HepG2 (cell line): ENCODE measurements around the gene PRXL2B. TPM values are rescaled to one million over a fixed set of nuclear protein-coding genes. Genes with fewer than 3 reads are reported as not detected.

Experiments
- ASH2L ChIP-seq: fragments of 300-600, 200-600 bp; sonication (generic); IDR thresholded peaks from 2 replicates; pipeline ENCODE4 v1.7.0; 2017; ENCODE audit warnings: low read depth, mild to moderate bottlenecking, moderate library complexity, mixed read lengths, low read length; ENCODE audit not compliant: insufficient read length
- CHCHD3 ChIP-seq: sonication (generic); formaldehyde crosslinking; IDR thresholded peaks from 2 replicates; pipeline ENCODE4 v1.8.0; 2022; ENCODE audit warnings: mild to moderate bottlenecking, missing genetic modification reagents, moderate library complexity
- IRF2 ChIP-seq: IDR thresholded peaks from 2 replicates; pipeline ENCODE4 v1.6.1; 2018; ENCODE audit warnings: missing genetic modification reagents, missing compliant biosample characterization
- NCOA1 ChIP-seq: sonication (generic); formaldehyde crosslinking; IDR thresholded peaks from 2 replicates; pipeline ENCODE4 v1.9.0; 2021; ENCODE audit warnings: missing genetic modification reagents
- NR2F6 ChIP-seq, 2 experiments: IDR thresholded peaks; 2 replicates each; pipeline ENCODE4 v1.6.1; 2016; ENCODE audit warnings: antibody characterized with exemption in 1 of 2, mild to moderate bottlenecking in 1 of 2
- PCBP2 ChIP-seq: fragments of 200-400 bp; formaldehyde crosslinking; optimal IDR thresholded peaks from 2 replicates; pipeline ENCODE3; 2018; ENCODE audit warnings: low read length, low read depth; ENCODE audit not compliant: poor library complexity, severe bottlenecking
- PTBP1 ChIP-seq: fragments of 200-400 bp; formaldehyde crosslinking; IDR thresholded peaks from 2 replicates; pipeline ENCODE4 v1.6.1; 2018; ENCODE audit warnings: low read length, low read depth; ENCODE audit not compliant: poor library complexity, severe bottlenecking
- TEAD2 ChIP-seq: sonication (generic); formaldehyde crosslinking; IDR thresholded peaks from 2 replicates; pipeline ENCODE4 v1.9.0; 2021; ENCODE audit warnings: missing genetic modification reagents
- ZNF101 ChIP-seq: sonication (generic); formaldehyde crosslinking; IDR thresholded peaks from 2 replicates; pipeline ENCODE4 v1.4.0; 2020; ENCODE audit warnings: mild to moderate bottlenecking, low read depth, missing genetic modification reagents, borderline replicate concordance
- ZNF207 ChIP-seq: fragments of 450-650 bp; IDR thresholded peaks from 2 replicates; pipeline ENCODE4 v1.6.1; 2016; ENCODE audit warnings: antibody characterized with exemption, borderline replicate concordance
- ZNF333 ChIP-seq: sonication (generic); formaldehyde crosslinking; IDR thresholded peaks from 2 replicates; pipeline ENCODE4 v1.4.0; 2020; ENCODE audit warnings: mild to moderate bottlenecking, missing genetic modification reagents, borderline replicate concordance
- polyA plus RNA-seq, 8 experiments: library from polyadenylated mRNA; depleted of rRNA in 3 of 8; stranded (reverse) in 7 of 8; unstranded in 1 of 8; fragments of >200 nt; fragmentation: Illumina TruSeq in 4 of 8; extraction: Trizol in 4 of 8; gene quantifications; 2 replicates each; pipeline versions ENCODE4 v1.2.1 to v1.2.3, GENCODE V29; 2011 to 2016; ENCODE audit warnings: low read depth in 4 of 8, missing spikeins in 1 of 8, mixed read lengths in 1 of 8; ENCODE audit not compliant: insufficient read depth in 1 of 8
- total RNA-seq, 5 experiments: library from RNA; depleted of rRNA; stranded (reverse); fragments of >200 nt; fragmentation: Illumina TruSeq; extraction: Trizol; gene quantifications; 2 replicates each; pipeline ENCODE4 v1.2.3, GENCODE V29; 2016; ENCODE audit warnings: low read depth in 1 of 5
- TF ChIP-seq, protein P1 (sequence below): IDR thresholded peaks from 2 replicates; pipeline ENCODE4 v1.6.1; 2016; ENCODE audit warnings: missing compliant biosample characterization, missing genetic modification reagents, borderline replicate concordance
- TF ChIP-seq, protein P2 (sequence below): IDR thresholded peaks from 2 replicates; pipeline ENCODE4 v1.6.1; 2016; ENCODE audit warnings: low read depth, borderline replicate concordance
- TF ChIP-seq, protein P3 (sequence below): sonication (generic); formaldehyde crosslinking; IDR thresholded peaks from 2 replicates; pipeline ENCODE4 v1.4.0; 2020; ENCODE audit warnings: missing genetic modification reagents
- TF ChIP-seq, protein P4 (sequence below): sonication (generic); formaldehyde crosslinking; conservative IDR thresholded peaks from 2 replicates; pipeline ENCODE4 v1.4.0; 2020; ENCODE audit warnings: missing genetic modification reagents
- TF ChIP-seq, protein P5 (sequence below): sonication (generic); formaldehyde crosslinking; IDR thresholded peaks from 2 replicates; pipeline ENCODE4 v1.5.1; 2020; ENCODE audit warnings: mild to moderate bottlenecking, missing genetic modification reagents, borderline replicate concordance

PRXL2B gene
- total and polyA plus RNA-seq, 2 of the 13 experiments (the other 11 are each of a cell fraction or from before 2014, with no cell fraction given): 16.8 to 22.1 TPM

DNA sequence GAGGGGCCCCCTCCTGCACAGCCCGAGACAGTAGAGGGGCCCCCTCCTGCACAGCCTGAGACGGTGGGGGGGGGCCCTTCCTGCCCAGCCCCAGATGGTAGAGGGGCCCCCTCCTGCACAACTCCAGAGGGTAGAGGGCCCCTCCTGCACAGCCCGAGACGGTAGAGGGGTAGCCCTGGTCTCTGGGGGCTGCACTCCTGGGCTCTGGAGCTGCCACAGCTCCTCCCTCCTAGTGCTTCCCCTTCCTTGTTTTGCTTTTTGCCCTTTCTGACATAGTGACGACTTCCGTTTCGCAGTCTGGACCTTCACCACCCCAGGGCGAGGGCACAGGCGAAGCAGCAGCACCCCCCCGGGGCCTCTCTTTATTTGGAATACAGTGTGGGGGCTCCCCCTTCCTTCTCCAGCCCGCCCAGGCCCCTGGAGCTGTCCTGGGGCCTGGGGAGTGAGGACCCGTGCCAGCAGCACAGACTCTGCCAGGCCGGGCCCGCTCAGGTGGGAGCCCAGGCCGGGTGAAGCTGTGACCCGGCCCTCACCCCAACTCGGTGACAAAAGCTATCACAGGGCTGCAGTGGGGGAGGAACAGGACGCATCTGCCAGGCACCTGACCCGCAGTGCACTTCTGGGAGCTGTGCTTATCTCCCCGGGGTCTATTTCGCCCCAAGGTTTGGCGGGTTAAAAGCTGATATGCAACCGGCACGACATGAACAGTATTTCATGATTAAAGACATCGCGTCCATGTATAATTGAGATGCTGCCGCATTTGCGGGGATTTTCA lies 1.1 kb upstream of the PRXL2B start (continued):
- TF ChIP-seq PTBP1: no peak
- no peak for TF ChIP-seq ASH2L
- no peak for TF ChIP-seq TEAD2 (CRISPR knock-in tag)
- no peak for TF ChIP-seq IRF2 (CRISPR knock-in tag)
- TF ChIP-seq, protein P1, sequence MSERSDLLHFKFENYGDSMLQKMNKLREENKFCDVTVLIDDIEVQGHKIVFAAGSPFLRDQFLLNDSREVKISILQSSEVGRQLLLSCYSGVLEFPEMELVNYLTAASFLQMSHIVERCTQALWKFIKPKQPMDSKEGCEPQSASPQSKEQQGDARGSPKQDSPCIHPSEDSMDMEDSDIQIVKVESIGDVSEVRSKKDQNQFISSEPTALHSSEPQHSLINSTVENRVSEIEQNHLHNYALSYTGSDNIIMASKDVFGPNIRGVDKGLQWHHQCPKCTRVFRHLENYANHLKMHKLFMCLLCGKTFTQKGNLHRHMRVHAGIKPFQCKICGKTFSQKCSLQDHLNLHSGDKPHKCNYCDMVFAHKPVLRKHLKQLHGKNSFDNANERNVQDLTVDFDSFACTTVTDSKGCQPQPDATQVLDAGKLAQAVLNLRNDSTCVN (CRISPR knock-in tag): no peak
- no peak for TF ChIP-seq CHCHD3 (CRISPR knock-in tag)
- no peak for TF ChIP-seq ZNF207
- no peak for TF ChIP-seq ZNF101 (CRISPR knock-in tag)
- TF ChIP-seq, protein P2, sequence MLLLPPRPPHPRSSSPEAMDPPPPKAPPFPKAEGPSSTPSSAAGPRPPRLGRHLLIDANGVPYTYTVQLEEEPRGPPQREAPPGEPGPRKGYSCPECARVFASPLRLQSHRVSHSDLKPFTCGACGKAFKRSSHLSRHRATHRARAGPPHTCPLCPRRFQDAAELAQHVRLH: no peak
- TF ChIP-seq, protein P3, sequence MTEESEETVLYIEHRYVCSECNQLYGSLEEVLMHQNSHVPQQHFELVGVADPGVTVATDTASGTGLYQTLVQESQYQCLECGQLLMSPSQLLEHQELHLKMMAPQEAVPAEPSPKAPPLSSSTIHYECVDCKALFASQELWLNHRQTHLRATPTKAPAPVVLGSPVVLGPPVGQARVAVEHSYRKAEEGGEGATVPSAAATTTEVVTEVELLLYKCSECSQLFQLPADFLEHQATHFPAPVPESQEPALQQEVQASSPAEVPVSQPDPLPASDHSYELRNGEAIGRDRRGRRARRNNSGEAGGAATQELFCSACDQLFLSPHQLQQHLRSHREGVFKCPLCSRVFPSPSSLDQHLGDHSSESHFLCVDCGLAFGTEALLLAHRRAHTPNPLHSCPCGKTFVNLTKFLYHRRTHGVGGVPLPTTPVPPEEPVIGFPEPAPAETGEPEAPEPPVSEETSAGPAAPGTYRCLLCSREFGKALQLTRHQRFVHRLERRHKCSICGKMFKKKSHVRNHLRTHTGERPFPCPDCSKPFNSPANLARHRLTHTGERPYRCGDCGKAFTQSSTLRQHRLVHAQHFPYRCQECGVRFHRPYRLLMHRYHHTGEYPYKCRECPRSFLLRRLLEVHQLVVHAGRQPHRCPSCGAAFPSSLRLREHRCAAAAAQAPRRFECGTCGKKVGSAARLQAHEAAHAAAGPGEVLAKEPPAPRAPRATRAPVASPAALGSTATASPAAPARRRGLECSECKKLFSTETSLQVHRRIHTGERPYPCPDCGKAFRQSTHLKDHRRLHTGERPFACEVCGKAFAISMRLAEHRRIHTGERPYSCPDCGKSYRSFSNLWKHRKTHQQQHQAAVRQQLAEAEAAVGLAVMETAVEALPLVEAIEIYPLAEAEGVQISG (CRISPR knock-in tag): peak; percentile 30; the same call in 1 of the 2 replicates
- no peak for TF ChIP-seq ZNF333
- TF ChIP-seq, protein P4, sequence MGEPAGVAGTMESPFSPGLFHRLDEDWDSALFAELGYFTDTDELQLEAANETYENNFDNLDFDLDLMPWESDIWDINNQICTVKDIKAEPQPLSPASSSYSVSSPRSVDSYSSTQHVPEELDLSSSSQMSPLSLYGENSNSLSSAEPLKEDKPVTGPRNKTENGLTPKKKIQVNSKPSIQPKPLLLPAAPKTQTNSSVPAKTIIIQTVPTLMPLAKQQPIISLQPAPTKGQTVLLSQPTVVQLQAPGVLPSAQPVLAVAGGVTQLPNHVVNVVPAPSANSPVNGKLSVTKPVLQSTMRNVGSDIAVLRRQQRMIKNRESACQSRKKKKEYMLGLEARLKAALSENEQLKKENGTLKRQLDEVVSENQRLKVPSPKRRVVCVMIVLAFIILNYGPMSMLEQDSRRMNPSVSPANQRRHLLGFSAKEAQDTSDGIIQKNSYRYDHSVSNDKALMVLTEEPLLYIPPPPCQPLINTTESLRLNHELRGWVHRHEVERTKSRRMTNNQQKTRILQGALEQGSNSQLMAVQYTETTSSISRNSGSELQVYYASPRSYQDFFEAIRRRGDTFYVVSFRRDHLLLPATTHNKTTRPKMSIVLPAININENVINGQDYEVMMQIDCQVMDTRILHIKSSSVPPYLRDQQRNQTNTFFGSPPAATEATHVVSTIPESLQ (CRISPR knock-in tag): no peak
- no peak for TF ChIP-seq PCBP2
- TF ChIP-seq NCOA1 (CRISPR knock-in tag): no peak
- TF ChIP-seq, protein P5, sequence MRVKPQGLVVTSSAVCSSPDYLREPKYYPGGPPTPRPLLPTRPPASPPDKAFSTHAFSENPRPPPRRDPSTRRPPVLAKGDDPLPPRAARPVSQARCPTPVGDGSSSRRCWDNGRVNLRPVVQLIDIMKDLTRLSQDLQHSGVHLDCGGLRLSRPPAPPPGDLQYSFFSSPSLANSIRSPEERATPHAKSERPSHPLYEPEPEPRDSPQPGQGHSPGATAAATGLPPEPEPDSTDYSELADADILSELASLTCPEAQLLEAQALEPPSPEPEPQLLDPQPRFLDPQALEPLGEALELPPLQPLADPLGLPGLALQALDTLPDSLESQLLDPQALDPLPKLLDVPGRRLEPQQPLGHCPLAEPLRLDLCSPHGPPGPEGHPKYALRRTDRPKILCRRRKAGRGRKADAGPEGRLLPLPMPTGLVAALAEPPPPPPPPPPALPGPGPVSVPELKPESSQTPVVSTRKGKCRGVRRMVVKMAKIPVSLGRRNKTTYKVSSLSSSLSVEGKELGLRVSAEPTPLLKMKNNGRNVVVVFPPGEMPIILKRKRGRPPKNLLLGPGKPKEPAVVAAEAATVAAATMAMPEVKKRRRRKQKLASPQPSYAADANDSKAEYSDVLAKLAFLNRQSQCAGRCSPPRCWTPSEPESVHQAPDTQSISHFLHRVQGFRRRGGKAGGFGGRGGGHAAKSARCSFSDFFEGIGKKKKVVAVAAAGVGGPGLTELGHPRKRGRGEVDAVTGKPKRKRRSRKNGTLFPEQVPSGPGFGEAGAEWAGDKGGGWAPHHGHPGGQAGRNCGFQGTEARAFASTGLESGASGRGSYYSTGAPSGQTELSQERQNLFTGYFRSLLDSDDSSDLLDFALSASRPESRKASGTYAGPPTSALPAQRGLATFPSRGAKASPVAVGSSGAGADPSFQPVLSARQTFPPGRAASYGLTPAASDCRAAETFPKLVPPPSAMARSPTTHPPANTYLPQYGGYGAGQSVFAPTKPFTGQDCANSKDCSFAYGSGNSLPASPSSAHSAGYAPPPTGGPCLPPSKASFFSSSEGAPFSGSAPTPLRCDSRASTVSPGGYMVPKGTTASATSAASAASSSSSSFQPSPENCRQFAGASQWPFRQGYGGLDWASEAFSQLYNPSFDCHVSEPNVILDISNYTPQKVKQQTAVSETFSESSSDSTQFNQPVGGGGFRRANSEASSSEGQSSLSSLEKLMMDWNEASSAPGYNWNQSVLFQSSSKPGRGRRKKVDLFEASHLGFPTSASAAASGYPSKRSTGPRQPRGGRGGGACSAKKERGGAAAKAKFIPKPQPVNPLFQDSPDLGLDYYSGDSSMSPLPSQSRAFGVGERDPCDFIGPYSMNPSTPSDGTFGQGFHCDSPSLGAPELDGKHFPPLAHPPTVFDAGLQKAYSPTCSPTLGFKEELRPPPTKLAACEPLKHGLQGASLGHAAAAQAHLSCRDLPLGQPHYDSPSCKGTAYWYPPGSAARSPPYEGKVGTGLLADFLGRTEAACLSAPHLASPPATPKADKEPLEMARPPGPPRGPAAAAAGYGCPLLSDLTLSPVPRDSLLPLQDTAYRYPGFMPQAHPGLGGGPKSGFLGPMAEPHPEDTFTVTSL (CRISPR knock-in tag): no peak
- TF ChIP-seq NR2F6 (IDR thresholded peaks at IDR 0.05): no peak
- TF ChIP-seq NR2F6 (CRISPR knock-in tag; IDR thresholded peaks at IDR 0.05): peak; percentile 35; the same call in 1 of the 2 replicates
